Globus pallidus (tissue), 1 donor: ENCODE measurements around the gene COL4A1.
"Not testable (repeated sequence)": the region's sequence is repeated elsewhere in the genome, so short reads cannot be mapped to it uniquely, and the experiment has no call there.

ENCODE experiments used
- DNase-seq: peaks from one replicate; pipeline ENCODE4 v3.0.0-alpha.2; 2015; ENCODE audit warnings: low spot score

Gene COL4A1

DNA sequence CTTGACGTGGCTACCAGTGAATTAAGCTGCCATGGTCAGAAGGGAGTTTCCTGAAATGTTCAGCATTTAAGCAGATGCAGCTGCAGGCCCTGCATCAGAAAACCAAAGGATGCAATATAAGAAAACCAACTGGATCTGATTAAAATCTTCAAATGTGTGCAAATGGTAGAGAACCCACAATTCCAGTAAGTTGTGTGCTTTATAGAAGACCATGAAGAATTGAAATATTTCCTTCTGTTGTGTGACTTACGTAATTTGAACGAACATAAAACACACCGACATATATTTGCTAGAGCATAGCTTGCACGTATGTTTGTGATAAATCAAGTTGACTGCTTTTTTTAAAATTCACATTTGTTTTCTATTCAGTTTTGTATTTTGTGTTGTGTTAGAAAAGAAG is 191.4 kb downstream of the COL4A1 start:
- no peak for DNase-seq

- DNase-seq, result no peak
Observed at GRCh38 chr13:110114316-110114715, 192.6 kb downstream of the COL4A1 start.

GRCh38 chr13:110113284-110113764 is 193.6 kb downstream of the COL4A1 start:
- no peak for DNase-seq

DNA sequence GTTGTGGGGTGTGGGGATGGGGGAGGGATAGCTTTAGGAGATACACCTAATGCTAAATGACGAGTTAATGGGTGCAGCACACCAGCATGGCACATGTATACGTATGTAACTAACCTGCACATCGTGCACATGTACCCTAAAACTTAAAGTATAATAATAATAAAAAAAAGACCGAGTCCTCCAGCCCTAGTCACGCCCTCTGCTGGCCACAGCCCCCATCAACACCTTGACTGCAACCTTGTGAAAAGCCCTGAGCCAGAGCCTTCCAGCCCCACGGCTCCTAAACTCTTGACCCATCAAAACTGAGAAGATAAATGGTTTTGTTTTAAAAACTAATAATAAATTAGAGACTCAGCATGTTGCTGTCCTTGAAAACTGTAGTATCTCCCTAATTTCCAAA is 194.6 kb downstream of the COL4A1 start:
- not testable (repeated sequence) for DNase-seq

DNA sequence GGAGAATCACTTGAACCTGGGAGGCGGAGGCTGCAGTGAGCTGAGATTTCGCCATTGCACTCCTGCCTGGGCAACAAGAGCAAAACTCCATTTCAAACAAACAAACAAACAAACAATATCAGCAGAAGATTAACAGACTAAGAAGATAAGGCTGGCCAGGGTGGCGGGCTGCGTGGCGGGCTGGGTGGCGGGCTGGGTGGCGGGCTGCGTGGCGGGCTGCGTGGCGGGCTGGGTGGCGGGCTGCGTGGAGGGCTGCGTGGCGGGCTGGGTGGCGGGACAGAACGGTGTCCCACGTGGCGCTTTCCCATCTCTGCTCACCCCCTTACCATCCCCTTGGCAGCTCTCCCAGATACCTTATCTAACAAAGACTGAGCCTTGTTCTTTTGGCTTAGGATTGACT is 196.2 kb downstream of the COL4A1 start:
- no peak for DNase-seq

DNA sequence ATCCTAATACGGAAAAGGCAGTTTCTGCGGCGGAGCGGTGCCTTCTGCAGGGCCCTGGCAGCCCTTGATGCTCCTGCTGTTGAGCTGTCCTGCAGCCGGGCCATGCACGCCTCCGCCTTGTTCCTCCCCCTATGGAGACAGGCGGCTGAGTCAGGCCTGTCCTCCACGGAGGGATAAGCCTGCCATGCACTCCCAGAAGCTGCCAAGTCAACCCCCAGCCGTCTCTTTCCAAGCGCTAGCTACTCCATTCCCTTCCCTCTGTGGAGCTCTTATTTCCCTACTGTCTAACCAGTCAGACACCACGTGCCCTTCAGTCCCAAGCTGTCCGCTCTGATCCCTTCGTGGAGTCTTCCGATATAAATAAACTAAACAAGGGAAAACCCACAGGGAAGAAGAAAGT is 197.0 kb downstream of the COL4A1 start:
- peak; percentile 27 for DNase-seq

DNA sequence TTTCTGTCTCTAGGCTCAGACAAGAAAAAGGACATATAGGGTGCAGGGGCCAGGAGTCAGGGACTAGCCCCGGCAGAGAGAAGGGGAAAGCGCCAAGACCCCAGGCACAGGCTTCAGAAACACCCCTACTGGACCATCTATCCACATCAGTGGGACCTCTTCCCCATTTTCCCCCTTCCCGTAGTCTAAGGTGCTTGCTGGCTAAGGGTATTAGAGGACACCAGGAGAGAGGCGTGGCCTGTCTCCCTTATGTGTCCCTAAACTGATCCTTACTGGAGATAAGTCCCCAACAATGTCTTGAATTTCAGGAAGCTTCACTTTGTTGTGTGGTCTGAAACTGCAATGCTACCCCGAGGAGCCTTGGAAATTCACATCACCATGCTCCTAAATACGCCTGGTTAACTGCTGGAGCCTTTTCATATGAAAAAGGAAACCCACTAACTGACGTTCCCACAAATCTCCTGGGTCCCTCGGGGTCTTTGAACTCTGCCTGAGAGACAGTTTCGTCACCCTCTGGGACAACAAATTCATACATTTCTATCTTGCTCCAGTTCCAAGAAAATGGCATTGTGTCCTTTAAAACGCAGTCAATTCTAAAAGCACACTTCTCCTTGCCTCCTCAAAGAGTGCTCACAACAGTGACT is 197.7 kb downstream of the COL4A1 start:
- no peak for DNase-seq

DNA sequence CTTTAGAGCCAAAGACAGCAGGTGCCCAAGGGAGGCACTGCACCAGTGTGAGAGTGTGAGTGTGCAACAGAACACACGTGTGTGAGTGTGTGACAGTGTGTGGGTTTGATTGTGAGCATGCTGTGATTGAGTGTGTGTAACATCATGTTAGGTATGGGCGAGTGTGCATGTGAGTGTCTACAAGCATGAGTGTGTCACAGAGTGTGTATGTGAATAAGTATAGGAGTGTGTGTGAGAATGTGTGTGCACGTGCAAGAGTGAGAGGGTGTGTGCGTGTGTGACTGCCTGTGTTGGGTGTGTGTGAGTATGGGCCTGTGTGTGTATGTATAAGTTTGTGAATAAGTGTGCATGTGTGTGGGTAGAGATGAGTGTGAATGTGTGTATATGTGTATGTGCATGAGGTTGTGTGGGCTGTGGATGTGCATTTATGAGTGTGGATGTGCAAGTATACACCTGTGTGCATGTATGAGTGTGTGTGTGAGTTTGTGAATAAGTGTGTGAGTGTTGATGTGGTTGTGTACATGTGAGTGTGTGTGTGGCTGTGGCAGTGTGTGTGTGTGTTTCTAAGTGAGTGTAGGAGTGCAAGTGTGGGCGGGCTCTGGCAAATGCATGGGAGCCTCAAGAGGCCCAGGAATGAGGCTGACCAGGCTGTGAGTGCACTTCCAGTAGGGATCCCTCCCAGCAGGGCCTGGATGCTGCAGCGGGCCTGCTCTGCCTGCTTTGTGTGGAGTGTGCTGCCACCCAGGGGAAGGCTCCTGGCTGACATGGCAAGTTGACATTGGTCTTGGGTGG is 198.4 kb downstream of the COL4A1 start:
- peak; percentile 66 for DNase-seq

- DNase-seq, result no peak
Observed at GRCh38 chr13:110107568-110108347, 199.2 kb downstream of the COL4A1 start.

DNA sequence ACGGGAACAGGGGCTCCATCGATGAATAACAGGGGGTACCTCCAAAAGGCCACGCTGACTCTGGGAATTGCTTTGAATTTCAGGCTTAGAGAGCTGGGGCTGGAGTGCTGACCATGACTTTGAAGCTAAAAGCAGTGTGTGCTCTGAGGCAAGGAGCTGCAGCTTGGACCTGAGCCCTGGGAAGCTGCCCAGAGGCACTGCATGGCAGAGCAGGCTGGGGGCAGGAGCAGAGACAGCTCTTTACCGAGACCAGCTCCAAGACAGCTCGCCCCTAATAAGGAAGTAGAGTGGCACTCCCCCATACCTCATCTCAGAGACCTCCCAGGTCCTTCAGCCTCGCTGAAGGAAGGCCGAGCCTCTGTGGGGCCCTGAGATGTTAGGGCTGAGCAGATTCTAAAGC is 200.2 kb downstream of the COL4A1 start:
- DNase-seq, result peak; percentile 38

- DNase-seq, result no peak
Observed at GRCh38 chr13:110105136-110105535, 201.8 kb downstream of the COL4A1 start.

DNA sequence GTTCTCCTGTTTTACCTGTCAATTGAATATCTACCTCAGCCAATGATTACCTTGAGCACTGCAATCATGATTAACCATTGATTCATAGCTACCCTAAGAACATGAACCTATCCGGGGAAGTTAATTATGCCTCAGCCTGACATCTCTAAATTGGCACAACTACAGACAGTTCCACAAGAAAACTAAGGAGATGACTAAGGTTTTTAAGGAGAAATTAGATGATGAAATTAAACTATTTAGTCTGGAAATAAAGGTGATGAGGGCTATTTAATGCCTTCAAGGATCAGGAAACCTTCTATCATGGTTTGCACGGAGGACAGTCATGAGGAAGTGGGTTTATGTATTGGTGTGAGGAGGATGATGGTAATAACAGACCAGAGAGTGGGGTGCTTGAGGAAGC is 203.4 kb downstream of the COL4A1 start:
- DNase-seq, result no peak

- DNase-seq, result no peak
Observed at GRCh38 chr13:110103026-110103425, 203.9 kb downstream of the COL4A1 start.

DNA sequence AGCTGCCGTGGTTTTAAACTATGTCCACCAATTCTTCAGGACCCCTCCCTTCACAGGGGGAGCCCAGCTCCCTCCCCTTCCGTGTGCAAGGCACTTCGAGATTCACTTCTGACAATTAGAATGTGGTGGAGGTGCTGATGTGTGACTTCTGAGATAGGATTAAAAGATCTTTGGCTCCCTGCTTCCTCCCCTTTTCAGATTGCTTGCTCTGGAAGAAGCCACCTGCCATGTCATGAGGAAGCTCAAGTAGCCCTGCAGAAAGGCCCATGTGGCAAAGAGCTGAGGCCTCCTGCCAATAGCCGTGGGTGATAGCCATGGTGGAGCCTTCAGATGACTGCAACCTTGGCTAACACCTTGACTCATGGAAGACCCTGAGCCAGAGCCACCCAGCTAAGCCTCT is 204.9 kb downstream of the COL4A1 start:
- DNase-seq, result no peak

- no peak for DNase-seq
Observed at GRCh38 chr13:110099922-110100321, 207.0 kb downstream of the COL4A1 start.
